Lower lobe of right lung (tissue), 2 donors: ENCODE data around the gene KLF12. TPM values are rescaled to one million over a fixed set of nuclear protein-coding genes. Genes with fewer than 3 reads are reported as not detected.

Experiments
- ATAC-seq, 2 donors: fragments of 200-7000 bp; cut with Tn5 transposase; one replicate each; pipeline ENCODE4 v1.9.1; 2020 to 2022; ENCODE audit warnings: mild to moderate bottlenecking in 2 of 2, moderate library complexity in 2 of 2
- DNase-seq: peaks from one replicate; pipeline ENCODE4 v3.0.0-alpha.2; 2020
- H3K27ac ChIP-seq: fragments of 200-600 bp; one replicate; pipeline ENCODE4 v1.8.0; 2022
- H3K27me3 ChIP-seq: fragments of 200-600 bp; one replicate; pipeline ENCODE4 v1.8.0; 2022; ENCODE audit warnings: low read depth
- H3K36me3 ChIP-seq: fragments of 200-600 bp; one replicate; pipeline ENCODE4 v1.8.0; 2022; ENCODE audit warnings: mild to moderate bottlenecking
- H3K4me1 ChIP-seq: fragments of 200-600 bp; one replicate; pipeline ENCODE4 v1.8.0; 2022
- H3K4me3 ChIP-seq: fragments of 200-600 bp; one replicate; pipeline ENCODE4 v1.8.0; 2022; ENCODE audit warnings: mild to moderate bottlenecking
- H3K9me3 ChIP-seq: fragments of 200-600 bp; one replicate; pipeline ENCODE4 v1.8.0; 2022
- intact Hi-C: fragments of 100-400 bp; cut with DNase I; formaldehyde crosslinking; loops from one replicate; pipeline ENCODE4 v1.11.0; 2022
- total RNA-seq: library from RNA; stranded (reverse); fragmentation: NEBNext Ultra II Directional; extraction: Animal tissue kit (Norgen Biotek cat#: 25700); gene quantifications from one replicate; pipeline ENCODE4 v1.2.1, GENCODE V29; 2021
- TF ChIP-seq, protein P1 (sequence below): fragments of 200-600 bp; IDR thresholded peaks from one replicate; pipeline ENCODE4 v1.8.0; 2022; ENCODE audit warnings: antibody characterized with exemption, mild to moderate bottlenecking
- donor health status: DM: no; HTN: yes; CAD: no; lungs with severe emphysema.

The KLF12 gene
- total RNA-seq, 1 donor from 2014 or later: 11.3 TPM

DNA sequence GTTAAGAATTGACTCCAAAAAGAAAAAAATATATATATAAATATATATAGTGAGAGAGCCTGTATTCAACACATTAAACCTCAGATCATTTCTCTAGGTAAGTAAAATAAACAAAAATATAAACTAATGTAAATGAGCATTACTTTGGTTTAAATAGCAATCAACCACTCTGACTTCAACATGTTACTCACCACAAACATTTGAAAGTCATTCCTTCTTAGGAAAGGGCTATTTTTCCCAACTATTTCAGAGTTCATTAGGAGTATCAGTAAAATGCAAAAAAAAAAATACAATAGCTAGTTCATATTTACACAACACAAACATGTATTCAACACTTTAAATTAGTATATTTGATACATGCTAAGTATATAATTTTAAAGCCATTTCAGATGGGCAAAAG is 40.5 kb downstream of the KLF12 start:
- no peak overlapping the region for H3K27ac ChIP-seq
- TF ChIP-seq, protein P1, sequence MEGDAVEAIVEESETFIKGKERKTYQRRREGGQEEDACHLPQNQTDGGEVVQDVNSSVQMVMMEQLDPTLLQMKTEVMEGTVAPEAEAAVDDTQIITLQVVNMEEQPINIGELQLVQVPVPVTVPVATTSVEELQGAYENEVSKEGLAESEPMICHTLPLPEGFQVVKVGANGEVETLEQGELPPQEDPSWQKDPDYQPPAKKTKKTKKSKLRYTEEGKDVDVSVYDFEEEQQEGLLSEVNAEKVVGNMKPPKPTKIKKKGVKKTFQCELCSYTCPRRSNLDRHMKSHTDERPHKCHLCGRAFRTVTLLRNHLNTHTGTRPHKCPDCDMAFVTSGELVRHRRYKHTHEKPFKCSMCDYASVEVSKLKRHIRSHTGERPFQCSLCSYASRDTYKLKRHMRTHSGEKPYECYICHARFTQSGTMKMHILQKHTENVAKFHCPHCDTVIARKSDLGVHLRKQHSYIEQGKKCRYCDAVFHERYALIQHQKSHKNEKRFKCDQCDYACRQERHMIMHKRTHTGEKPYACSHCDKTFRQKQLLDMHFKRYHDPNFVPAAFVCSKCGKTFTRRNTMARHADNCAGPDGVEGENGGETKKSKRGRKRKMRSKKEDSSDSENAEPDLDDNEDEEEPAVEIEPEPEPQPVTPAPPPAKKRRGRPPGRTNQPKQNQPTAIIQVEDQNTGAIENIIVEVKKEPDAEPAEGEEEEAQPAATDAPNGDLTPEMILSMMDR: no peak
- intact Hi-C loops: no loop called here

DNA sequence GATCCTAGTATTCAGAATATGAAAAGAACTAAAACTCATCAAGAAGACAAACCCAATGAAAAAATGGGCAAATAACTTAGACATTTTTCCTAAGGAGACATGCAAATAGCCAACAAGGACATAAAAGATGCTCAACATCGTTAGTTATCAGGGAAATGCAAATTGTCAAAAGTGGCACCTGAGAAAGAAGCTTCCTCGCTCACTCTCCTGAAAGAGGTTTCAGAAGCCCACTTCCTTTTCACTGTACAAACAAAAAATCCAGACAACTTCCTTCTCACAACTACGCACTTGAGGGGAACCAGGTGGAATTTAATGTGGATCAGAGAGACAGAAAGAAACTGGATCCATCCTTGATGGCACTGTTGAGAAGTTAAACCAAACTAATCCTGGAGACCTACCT is 41.5 kb downstream of the KLF12 start:
- TF ChIP-seq, protein P1: no peak
- no peak for DNase-seq
- ATAC-seq: no peak
- Histone ChIP-seq H3K36me3 (no peaks in the 10 kb centered on the region), H3K27ac (no peak overlapping the region), H3K4me3 (no peak overlapping the region), H3K27me3 (no peaks in the 10 kb centered on the region), H3K4me1 (no peaks in the 10 kb centered on the region), H3K9me3 (no peaks in the 10 kb centered on the region)
- intact Hi-C loops: no loop called here

More for the DNA sequence above, 40.5 kb downstream of the KLF12 start:
- no peaks in the 10 kb centered on the region for H3K36me3 ChIP-seq
- H3K4me1 ChIP-seq: no peaks in the 10 kb centered on the region
- no peak for DNase-seq
- no peak overlapping the region for H3K4me3 ChIP-seq
- no peaks in the 10 kb centered on the region for H3K27me3 ChIP-seq
- ATAC-seq: no peak
- no peaks in the 10 kb centered on the region for H3K9me3 ChIP-seq

DNA sequence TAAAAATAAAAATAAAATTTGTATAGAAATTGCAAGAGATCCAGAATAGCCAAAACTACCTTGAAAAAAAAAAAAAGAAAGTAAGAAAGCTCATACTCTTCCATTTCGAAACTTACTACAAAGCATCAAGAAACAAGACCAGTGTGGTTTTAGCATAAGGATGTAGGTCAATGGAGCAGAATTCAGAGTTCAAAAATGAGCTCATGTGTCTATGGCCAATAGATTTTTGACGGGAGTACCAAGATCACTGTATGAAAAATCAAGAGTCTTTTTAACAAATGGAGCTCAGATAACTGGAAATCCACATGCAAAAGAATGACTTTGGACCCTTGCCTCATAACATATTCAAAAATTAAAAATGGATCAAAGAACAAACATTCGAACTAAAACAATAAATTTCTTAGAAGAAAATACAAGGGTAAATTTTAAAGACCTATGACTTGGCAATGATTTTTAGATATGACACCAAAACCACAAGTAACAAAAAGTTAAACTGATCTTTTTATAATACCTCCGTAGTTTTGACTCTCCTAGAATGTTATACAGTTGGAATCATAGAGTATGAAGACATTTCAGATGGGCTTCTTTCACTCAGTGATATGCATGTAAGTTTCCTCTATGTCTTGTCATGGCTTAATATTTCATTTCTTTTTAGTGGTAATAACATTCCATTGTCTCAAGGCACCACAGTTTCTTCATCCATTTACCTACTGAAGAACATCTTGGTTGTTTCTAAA is 43.2 kb downstream of the KLF12 start:
- no peaks in the 10 kb centered on the region for H3K27me3 ChIP-seq
- H3K4me3 ChIP-seq: no peak overlapping the region
- ATAC-seq (no peak), DNase-seq (no peak)
- no peak overlapping the region for H3K27ac ChIP-seq
- no peaks in the 10 kb centered on the region for H3K36me3 ChIP-seq
- intact Hi-C loops: no loop called here
- no peaks in the 10 kb centered on the region for H3K4me1 ChIP-seq
- TF ChIP-seq, protein P1: no peak
- H3K9me3 ChIP-seq: no peaks in the 10 kb centered on the region

DNA sequence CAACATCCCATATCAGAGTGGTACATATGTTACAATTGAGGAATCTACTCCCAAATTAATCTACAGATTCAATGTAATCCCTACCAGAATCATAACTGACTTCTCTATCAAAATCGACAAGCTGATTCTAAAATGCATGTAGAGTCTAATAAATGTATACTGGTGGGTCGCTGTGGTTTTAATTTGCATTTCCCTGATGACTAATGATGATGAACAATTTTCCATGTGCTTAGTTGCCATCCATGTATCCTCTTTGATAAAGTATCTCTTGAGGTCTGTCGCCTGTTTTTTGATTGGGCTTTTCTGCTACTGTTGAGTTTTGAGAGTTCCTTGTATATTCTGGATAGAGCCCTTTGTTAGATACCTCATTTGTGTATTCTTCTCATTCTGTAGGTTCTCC is 43.8 kb downstream of the KLF12 start:
- ATAC-seq (no peak), DNase-seq (no peak)
- intact Hi-C loops: no loop called here
- H3K27ac ChIP-seq: no peak overlapping the region
- H3K4me1 ChIP-seq: no peaks in the 10 kb centered on the region
- H3K4me3 ChIP-seq: no peak overlapping the region
- no peaks in the 10 kb centered on the region for H3K27me3 ChIP-seq
- H3K36me3 ChIP-seq: no peaks in the 10 kb centered on the region
- H3K9me3 ChIP-seq: no peaks in the 10 kb centered on the region
- TF ChIP-seq, protein P1: no peak

DNA sequence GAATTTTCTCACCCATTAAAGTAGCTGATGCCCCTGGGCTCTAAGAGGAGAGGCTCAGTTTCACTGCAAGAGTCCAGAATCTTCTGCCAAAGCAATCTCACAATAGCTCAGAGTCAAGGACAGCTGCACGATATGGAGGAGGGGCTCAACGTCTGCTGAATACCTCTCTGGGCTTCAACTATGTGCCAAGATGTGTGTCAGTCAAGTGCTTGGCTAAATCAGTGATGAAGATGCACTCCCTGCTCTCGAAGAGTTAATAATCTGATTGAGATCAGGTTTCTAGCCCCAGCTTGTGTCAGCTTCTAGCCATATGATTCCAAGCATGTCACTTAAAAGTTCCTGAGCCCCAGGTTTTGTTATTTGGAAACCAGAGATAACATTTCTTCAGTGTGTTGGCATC is 46.8 kb downstream of the KLF12 start:
- H3K36me3 ChIP-seq: no peaks in the 10 kb centered on the region
- H3K4me1 ChIP-seq: no peaks in the 10 kb centered on the region
- H3K9me3 ChIP-seq: no peaks in the 10 kb centered on the region
- ATAC-seq (no peak), DNase-seq (no peak)
- TF ChIP-seq, protein P1: no peak
- no peaks in the 10 kb centered on the region for H3K27me3 ChIP-seq
- H3K4me3 ChIP-seq: no peak overlapping the region
- no peak overlapping the region for H3K27ac ChIP-seq
- intact Hi-C loops: no loop called here
